GM18498 (cell line): ENCODE results near the gene DSCAML1.

Experiments
- ATAC-seq: cut with Tn5 transposase; IDR thresholded peaks from one replicate; pipeline ENCODE4 v1.9.1; 2021; ENCODE audit warnings: mild to moderate bottlenecking, moderate library complexity; ENCODE audit not compliant: unreplicated experiment

Gene DSCAML1

GRCh38 chr11:117642396-117642795 lies 154.6 kb downstream of the DSCAML1 start:
- no peak for ATAC-seq

GRCh38 chr11:117641008-117641915 lies 155.8 kb downstream of the DSCAML1 start:
- ATAC-seq, result no peak

- ATAC-seq, result no peak
Measured at GRCh38 chr11:117640041-117640440, 157.0 kb downstream of the DSCAML1 start.

GRCh38 chr11:117639601-117640000 lies 157.4 kb downstream of the DSCAML1 start:
- no peak for ATAC-seq

- ATAC-seq, result no peak
Measured at GRCh38 chr11:117638911-117639543, 158.0 kb downstream of the DSCAML1 start.

GRCh38 chr11:117634756-117635603 lies 162.0 kb downstream of the DSCAML1 start:
- ATAC-seq, result no peak

GRCh38 chr11:117633976-117634755 lies 162.8 kb downstream of the DSCAML1 start:
- ATAC-seq, result no peak

GRCh38 chr11:117633186-117633754 lies 163.7 kb downstream of the DSCAML1 start:
- ATAC-seq, result no peak

- no peak for ATAC-seq
Measured at GRCh38 chr11:117632306-117632705, 164.7 kb downstream of the DSCAML1 start.

GRCh38 chr11:117631336-117632140 lies 165.5 kb downstream of the DSCAML1 start:
- no peak for ATAC-seq

- ATAC-seq, result no peak
Measured at GRCh38 chr11:117629891-117630538, 167.0 kb downstream of the DSCAML1 start.

GRCh38 chr11:117629146-117629545 lies 167.9 kb downstream of the DSCAML1 start:
- ATAC-seq, result no peak

- ATAC-seq, result no peak
Measured at GRCh38 chr11:117627259-117627658, 169.8 kb downstream of the DSCAML1 start.

- no peak for ATAC-seq
Measured at GRCh38 chr11:117626576-117626975, 170.4 kb downstream of the DSCAML1 start.

GRCh38 chr11:117625237-117625636 lies 171.8 kb downstream of the DSCAML1 start:
- ATAC-seq, result no peak

- no peak for ATAC-seq
Measured at GRCh38 chr11:117623831-117624271, 173.2 kb downstream of the DSCAML1 start.

- ATAC-seq, result no peak
Measured at GRCh38 chr11:117621226-117621625, 175.8 kb downstream of the DSCAML1 start.

- no peak for ATAC-seq
Measured at GRCh38 chr11:117620659-117621058, 176.4 kb downstream of the DSCAML1 start.

GRCh38 chr11:117620086-117620485 lies 176.9 kb downstream of the DSCAML1 start:
- no peak for ATAC-seq
